ENCODE results near the gene SATL1.
"Not testable (repeated sequence)": the region's sequence is repeated elsewhere in the genome, so short reads cannot be mapped to it uniquely, and the experiment has no call there.

Gene SATL1

GRCh38 chrX:85107407-85107806 is 136.2 kb downstream of the SATL1 start:
- DNase-seq = no peak

- no peak for DNase-seq
Observed at GRCh38 chrX:85089321-85089840, 154.2 kb downstream of the SATL1 start.

- DNase-seq = peak; percentile 48
Observed at GRCh38 chrX:85084770-85085393, 158.7 kb downstream of the SATL1 start.

GRCh38 chrX:85077247-85077646 is 166.3 kb downstream of the SATL1 start:
- DNase-seq = not testable (repeated sequence)

- DNase-seq = no peak
Observed at GRCh38 chrX:85065512-85066198, 177.9 kb downstream of the SATL1 start.

- peak; percentile 32 for DNase-seq
Observed at GRCh38 chrX:85052636-85053343, 190.8 kb downstream of the SATL1 start.

- DNase-seq = no peak
Observed at GRCh38 chrX:85052205-85052604, 191.4 kb downstream of the SATL1 start.

GRCh38 chrX:85051627-85052026 is 192.0 kb downstream of the SATL1 start:
- no peak for DNase-seq
